Measurements from ENCODE around the gene POU2F3. TPM values are rescaled to one million over a fixed set of nuclear protein-coding genes. Genes with fewer than 3 reads are reported as not detected.

The POU2F3 gene
- total RNA-seq, 2 donors from 2014 or later: not detected

DNA sequence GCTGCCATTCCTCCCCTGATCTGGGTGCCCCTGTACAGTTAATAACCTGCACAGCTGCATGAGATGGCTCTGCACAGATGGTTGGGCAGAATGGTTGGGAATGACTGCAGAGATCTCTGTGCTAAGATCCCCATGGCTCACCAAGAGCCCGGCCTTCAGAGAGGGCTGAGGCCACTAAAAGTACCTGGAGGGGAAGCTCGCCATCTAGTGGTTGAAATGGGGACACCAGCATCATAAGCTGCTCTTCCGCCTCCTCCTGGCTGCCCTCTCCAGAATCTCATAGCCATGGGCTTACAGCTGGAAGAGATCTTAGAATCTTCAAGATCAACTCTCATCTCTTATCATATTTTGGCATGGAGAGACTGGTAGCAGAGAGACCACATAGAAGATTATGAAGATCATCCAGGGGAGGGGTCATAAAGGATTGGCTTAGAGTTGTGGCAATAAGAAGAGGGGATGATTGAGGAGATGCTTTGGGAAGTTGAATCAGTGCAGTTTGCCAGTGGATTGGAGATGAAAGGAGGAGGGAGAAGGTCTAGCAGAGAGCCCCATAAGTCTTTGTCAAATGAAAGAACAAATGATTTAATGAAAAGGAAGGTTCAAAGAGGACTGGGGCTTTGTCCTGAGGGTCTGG is 63.2 kb downstream of the POU2F3 start:
- DNase-seq (peak; percentile 77), ATAC-seq (peak; percentile 74)
- intact Hi-C loops (cut with DNase I): loop anchor here in 1 of 2 donors (2.0 kb wide), 1 partner anchor 132 kb away; no protein-coding TSS in a partner anchor

DNA sequence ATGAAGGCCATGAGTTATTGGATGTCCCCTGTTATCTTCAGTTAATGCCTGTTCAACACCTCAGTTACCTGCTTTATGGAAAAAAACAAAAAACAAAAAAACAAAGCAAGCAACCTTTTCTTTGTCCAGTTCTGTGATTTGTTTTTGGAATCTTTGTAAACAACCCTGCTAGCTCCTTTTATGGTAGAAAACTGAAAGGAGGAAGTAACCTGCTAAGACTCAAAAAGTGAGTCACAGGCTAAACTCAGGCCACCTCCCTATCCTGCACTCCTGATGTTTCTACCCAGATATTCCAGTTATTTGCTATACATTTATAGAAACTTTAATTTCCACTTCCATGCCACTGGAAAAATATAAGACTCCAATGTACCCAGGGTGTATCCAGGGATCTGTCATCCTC is 64.6 kb downstream of the POU2F3 start:
- intact Hi-C loops (cut with DNase I): loop anchor here in 1 of 2 donors (2.0 kb wide), 1 partner anchor 134 kb away; no protein-coding TSS in a partner anchor
- DNase-seq: no peak
- ATAC-seq: no peak

DNA sequence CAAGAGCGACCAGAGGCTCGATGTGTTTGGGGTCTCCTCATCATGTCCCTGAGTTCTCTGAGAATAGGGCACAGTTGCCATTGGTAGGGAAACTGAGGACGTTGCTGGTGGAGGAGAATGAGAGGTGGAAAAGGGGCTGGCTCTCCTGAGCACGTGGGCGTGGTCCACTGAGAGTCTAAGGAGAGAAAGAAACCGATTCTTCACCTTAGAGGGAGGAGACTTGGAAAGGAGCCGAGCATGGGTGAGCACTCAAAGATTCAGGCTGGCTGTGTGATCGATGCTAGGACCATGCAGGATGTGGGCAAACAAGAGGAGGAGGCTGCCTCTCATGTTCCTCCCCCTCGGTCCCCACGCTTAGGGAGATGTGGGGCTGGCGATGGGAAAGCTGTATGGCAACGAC is 65.3 kb downstream of the POU2F3 start:
- ATAC-seq (no peak), DNase-seq (no peak)
- intact Hi-C loops (cut with DNase I): loop anchor here in 1 of 2 donors (2.0 kb wide), 1 partner anchor 134 kb away; no protein-coding TSS in a partner anchor

DNA sequence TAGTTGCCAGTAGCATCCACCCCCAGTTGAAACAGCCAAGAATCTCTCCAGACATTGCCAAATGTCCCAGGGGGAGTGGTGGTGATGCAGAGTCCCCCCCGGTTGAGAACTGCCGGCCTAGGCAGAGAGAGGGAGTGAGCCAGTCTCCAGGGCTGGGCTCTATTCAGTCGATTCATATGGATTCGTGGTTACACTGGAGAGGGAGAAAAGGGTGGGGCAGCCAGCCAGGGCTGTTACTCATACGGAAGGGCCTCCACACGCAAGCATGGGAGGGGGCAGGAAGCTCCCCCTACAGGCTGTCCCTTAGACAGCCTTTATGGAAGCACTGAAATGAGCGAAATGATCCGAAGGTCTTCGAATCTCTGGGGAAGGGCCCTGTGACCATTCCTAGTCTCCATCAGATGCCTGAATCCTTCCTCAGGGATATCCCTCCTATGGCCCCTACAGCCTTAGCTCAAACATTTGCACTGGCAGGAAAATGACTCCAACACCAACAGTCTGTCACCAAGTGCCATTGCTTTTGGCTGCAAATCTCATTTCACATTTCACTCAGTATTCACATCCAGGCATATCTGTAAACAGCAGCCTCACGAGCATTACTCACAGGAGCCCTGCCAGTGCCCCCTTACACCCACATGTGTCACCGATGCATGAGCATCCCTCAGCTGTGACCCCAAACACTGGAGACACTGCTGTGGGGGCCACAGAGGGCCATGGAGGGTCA is 66.7 kb downstream of the POU2F3 start:
- intact Hi-C loops (cut with DNase I): no loop called here
- DNase-seq (peak; percentile 75), ATAC-seq (peak in 1 of 2 donors; percentile 65)

DNA sequence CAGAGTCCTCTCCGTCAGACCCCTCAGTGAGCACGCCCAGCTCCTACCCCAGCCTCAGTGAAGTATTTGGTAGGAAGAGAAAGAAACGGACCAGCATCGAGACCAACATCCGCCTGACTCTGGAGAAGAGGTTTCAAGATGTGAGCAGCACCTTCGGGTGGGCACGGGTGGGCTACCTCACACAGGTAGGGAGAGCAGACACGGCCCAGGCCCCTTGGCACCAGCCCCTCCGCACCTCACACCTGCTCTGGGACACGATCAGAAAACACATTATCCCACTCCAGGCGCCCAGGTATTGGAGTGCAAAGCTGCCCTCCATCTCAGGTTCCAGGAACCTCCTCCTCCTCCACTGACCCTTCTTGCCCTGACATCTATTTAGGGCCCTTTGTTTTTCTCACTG is 67.5 kb downstream of the POU2F3 start:
- intact Hi-C loops (cut with DNase I): no loop called here
- no peak for DNase-seq
- ATAC-seq: no peak

DNA sequence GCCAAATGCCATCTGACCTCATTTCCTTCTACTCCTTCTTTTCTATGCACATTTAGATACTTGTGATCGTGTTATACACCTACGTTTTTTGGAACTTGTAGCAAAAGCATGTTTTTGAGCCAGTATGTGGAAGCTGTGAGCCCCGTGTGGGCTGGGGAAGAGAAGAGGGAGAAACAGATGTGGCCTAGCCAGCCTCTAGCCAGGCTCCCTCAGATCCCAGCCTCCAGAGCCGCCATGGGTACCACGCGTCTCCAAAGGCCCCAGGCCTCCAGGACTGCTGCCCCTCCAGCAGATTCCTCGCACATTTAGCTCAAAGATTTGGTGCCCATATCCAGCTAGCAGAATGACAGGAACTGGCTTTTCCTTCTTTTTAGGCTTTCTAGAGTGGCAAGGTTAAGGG is 68.1 kb downstream of the POU2F3 start:
- intact Hi-C loops (cut with DNase I): no loop called here
- ATAC-seq (no peak), DNase-seq (no peak)

DNA sequence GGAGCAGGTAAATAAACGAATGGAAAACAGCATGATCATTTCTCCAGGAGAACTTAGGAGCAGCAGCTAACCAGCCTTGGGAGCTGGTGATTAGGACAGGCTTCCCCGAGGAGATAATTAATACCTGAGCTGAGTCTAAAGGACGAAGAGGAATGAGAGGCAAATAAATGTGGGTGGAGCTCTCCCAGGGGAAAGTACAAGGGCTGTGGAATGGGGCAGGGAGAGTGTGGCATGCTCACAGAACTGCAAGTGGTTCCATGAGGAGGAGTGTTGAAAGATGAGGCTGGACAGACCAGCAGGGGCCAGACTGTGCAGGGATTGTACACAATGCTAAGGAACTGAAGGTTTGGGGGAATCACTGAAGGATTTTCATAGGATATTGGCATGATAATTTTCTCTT is 70.9 kb downstream of the POU2F3 start:
- DNase-seq: no peak
- ATAC-seq: no peak
- intact Hi-C loops (cut with DNase I): no loop called here

DNA sequence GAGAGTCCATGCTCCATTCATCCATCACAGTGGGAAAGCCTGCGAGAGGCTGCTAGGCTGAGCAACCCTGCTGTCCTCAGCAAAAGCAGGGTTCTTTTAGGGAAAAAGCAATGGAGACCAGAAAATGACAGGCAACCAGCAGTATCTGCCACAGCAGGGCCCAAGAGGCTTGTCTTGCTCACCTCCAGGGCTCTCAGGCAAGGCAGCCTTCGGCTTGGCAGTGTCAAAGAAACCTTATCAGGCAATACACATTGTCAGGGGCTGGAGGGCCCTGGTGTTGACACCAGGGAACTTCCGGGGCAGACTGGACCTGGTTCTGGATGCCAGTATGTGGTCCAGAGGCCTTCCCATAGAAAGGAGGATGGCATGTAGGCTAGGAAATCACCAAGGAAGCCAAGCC is 74.9 kb downstream of the POU2F3 start:
- ATAC-seq (no peak), DNase-seq (no peak)
- intact Hi-C loops (cut with DNase I): no loop called here

DNA sequence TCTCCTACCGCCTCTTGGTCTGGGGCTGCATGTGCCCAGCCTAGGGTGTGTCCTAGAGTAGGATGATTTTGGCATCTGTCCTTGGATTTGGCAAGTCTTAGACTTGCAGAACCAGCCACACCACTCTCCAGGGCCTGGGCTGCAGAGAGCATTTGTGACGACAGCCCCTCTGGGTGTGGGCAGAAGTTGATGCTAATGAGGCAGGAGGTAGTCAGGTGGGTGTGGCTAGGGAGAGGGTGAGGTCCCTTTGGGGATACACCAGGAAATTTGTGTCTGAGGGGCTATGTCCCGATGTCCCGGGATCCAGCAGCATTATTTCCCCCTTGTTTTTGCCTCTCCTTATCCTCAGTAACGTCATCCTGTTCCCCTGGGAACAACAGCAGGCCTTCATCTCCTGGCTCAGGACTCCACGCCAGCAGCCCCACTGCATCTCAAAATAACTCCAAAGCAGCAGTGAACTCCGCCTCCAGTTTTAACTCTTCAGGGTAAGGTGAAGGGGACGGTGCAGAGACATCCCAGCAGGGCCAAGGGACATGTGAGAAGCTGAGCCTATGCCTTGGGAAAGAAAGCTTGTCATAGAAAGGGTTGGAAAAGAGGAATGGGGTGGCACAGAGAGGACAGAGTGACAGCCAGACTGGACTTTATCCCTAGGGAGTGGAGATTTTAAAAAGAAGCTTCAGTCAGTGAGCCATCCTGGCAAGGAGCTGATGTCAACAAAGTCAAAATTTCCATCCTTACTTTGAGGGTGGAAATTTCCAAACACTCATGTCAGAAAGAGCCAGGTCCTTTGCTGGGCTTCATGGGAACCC is 77.1 kb downstream of the POU2F3 start:
- ATAC-seq (peak; percentile 77 to 88), DNase-seq (peak; percentile 65)
- intact Hi-C loops (cut with DNase I): no loop called here

DNA sequence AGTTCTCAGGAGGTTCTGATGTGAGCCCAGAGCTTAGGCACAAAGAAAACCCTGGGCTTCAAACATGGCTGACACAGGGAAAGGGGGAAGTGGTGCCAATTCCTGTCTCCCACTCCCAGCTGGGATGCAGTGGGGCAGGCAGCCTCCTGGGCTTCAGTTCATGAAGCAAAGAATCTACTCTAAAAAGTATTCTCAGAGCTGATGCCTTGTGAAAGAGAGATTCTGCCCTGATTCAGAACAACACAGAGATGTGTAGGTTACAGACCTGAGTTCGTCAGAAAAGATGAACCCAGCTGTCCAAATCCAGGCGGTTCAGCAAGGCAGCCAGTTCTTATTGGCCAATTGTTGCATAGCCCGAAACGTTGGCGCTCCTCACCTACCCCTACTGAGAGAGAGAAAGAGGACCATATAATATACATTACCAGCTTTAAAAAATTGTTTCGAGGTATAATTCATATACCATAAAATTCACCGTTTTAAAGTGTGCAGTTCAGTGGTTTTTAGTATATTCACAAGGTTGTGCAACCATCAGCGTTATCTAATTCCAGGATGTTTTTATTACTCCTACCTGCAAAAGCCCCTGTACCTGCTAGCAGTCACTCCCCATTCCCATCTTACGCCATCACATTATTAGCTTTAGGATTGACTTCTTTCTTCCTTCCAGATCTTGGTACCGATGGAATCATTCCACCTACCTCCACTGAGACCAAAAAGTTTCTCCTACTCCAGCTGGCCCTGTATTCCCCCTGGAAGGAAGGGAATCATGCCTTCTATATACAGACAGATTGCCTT is 77.9 kb downstream of the POU2F3 start:
- ATAC-seq: no peak
- intact Hi-C loops (cut with DNase I): no loop called here

DNA sequence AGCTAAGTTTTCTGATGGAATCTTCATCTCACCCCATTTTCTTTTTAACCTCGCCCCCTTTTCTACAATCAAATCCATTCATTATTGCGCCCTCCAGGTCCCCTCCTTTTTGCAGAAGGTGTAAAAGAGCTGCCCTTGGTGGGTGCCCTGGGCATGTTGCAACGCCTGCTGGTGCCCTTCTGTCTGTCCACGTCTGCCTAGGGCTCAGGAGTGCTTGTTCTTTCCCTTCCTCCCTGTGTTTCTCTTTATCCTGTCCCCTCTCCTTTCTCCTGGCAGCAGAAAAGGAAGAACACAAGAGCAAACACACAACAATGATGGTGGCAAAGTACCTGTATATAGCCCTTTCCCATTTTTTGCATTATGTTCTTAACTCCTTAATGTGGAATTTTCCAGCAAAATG is 79.0 kb downstream of the POU2F3 start:
- DNase-seq (no peak), ATAC-seq (no peak)
- intact Hi-C loops (cut with DNase I): no loop called here

More for the DNA sequence above, 77.9 kb downstream of the POU2F3 start:
- DNase-seq: no peak

DNA sequence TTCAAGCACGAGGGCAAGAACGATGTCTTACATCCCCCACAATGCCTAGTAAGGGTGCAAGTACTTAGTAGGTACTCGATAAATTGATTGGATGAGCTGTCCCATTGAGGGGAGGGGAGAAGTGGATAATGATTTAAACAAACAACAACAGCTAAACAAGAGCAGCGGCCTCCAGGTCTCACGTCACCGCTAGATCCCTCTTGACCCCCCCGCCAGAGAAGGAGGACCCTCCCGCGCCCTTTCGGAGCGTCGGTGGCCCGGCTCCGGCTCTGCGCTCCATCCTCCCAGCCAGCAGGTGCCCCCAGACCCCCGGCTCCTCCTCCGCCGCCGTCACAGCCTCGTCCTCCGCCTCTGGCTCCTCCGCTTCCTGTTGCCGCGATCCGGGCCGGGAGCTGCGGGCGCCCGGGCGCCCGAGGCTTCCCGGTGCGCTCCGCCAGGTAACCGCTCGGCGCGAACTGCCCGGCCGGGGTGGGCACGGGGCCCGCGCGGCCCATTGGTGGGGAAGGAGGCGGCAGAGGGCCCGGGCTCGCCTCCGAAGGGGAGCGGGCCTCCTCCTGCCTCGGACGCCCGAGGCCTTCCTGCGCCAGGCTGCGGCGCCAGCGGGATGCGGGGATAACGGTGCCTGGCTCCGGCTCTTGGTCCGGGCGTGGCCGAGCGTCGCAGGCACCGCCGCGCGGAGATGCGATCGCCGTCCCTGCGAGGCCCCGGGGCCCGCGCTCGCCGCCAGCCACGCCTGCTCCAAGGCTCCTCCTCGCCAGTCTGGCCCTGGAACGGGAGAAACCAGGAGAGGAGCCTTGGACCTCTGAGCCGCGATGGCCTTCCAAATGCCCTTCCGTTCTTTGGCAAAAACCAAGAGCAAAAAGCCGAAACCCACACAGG is 85.2 kb downstream of the POU2F3 start, which contains the start of gene TLCD5:
Gene TLCD5 (plus strand): TSS at position 368 of the 879 bp plus-strand sequence. CDS start 2,143 bp downstream, outside the sequence.
- DNase-seq (peak; percentile 80), ATAC-seq (peak; percentile 85 to 90)
- intact Hi-C loops (cut with DNase I): no loop called here

DNA sequence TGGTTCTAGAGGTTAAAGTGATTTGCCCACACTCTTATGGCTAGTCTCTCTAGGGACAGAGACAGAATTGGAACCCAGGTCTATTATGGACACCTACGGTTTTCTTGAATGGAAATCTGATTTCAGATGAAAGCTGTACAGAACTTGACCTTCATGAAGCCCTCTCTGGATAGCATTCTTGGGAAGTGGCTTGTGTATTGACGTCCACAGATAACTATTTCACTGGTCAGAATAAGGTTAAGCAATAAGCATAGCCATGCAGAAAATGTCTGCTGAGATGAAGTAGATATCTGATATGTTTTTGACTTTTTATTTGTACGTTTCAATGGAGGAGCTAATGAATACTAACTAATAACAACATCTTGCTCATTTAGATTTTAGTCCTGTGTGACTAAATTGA is 86.3 kb downstream of the POU2F3 start:
- DNase-seq (no peak), ATAC-seq (peak; percentile 14 to 35)
- intact Hi-C loops (cut with DNase I): no loop called here

DNA sequence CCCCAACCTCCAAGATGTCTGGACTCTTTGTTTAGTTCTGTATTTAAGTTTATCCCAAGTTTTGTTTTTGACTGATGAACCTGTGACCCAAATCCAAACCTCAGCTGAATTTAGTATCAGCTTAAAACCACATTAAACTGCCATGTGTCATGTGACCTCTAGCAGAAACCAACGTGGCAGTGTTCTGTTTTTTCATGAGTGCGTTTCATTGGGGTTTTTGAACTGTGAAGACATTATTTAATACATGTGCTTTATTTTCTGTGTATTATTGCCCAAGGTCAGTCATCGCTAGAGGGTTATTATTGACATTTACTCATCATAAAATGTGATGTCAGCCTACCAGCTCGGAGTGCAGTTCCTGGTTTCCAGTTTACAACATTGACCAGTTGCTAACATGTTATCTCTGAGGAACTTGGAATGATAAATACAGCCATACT is 86.9 kb downstream of the POU2F3 start:
- ATAC-seq (no peak), DNase-seq (no peak)
- intact Hi-C loops (cut with DNase I): no loop called here

DNA sequence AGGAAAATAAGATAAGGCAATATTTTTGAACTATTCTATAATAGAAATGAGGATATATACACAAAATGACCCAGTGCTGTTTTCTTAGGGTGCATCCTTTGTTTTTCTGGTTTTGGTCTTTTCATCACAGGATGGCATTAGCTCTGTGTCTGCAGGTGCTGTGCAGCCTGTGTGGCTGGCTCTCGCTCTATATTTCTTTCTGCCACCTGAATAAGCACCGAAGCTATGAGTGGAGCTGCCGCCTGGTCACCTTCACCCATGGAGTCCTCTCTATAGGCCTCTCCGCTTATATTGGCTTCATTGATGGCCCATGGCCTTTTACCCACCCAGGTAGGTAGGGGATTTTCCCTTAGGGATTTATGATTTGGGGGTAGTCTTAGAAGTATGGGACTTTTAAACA is 87.4 kb downstream of the POU2F3 start:
- ATAC-seq: no peak
- intact Hi-C loops (cut with DNase I): no loop called here
- no peak for DNase-seq

DNA sequence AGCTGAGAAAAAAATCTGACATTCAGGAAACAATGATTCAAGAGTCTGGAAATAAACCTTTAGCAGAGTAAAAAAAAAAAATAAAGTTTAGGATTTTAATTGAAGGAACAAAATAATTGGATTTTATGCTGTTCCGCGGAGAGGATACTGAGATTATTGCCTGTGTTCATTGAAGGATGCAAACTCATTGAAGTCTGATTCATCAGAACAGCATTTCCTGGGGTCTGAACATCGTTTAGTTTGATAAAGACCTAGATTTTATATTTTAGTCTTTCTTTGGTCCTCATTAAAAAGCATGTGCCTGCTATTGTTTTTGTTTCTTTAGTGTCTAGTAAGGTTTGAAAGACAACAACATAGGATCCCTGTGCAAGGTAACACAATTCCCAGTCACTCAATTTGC is 89.6 kb downstream of the POU2F3 start:
- intact Hi-C loops (cut with DNase I): no loop called here
- ATAC-seq: no peak
- no peak for DNase-seq

DNA sequence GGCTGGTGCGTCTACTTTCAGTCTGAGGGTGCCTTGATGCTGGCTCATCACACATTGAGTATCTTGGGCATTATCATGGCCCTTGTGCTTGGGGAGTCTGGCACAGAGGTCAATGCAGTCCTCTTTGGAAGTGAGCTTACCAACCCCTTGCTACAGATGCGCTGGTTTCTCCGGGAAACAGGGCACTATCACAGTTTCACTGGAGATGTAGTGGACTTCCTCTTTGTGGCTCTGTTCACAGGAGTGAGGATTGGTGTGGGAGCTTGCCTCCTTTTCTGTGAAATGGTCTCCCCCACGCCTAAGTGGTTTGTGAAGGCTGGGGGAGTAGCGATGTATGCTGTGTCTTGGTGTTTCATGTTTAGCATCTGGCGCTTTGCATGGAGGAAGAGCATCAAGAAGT is 90.1 kb downstream of the POU2F3 start:
- intact Hi-C loops (cut with DNase I): loop anchor here (10.0 kb wide), 2 partner anchors 95 to 145 kb away; no protein-coding TSS in a partner anchor
- no peak for ATAC-seq
- DNase-seq: no peak
